Measurements from ENCODE around the gene CALN1.
"Not testable (repeated sequence)": the region's sequence is repeated elsewhere in the genome, so short reads cannot be mapped to it uniquely, and the experiment has no call there.

The CALN1 gene

DNA sequence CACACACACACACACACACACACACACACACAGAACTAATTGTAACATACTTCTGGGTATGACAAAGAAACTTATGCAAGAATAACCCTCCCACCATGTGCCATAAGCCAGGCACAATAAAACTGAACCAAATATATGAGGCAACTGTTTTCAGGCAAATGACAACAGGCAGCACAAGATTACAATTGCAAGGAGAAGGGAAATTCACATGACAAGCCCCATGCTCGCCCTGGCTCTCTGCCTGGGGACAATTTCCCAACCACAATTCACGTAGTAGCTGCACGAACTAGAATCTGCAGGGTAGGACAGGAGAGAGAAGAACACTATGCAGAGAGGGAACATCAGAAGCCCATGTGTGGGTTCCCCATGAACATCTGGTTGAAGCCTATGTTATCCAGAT, 143.3 kb downstream of the CALN1 start:
- in situ Hi-C loops (cut with MboI; ENCODE audit: low sequenced_read_pairs), result no loop called here

DNA sequence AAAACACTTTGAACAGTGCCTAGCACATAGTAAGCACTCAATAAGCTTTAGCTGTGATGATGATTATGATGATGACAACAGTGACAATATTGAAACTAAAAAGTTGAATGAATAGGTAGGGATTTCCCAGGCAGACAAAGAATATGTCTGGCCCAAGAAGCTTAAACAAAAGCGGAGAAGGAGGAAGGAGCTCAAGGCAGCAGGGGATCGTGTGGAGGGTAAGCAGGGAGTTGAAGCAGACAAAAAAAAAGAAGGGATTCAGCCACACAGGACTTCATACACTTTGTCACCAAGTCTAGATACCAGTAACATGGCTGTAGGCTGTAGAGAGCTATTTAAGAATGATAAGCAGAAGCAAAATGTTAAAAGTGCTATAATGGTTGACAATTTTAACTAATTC, 144.0 kb downstream of the CALN1 start:
- in situ Hi-C loops (cut with MboI; ENCODE audit: low sequenced_read_pairs), result no loop called here

GRCh38 chr7:72267291-72267800, 144.8 kb downstream of the CALN1 start:
- in situ Hi-C loops (cut with MboI; ENCODE audit: low sequenced_read_pairs), result no loop called here

GRCh38 chr7:72266771-72267170, 145.4 kb downstream of the CALN1 start:
- in situ Hi-C loops (cut with MboI; ENCODE audit: low sequenced_read_pairs), result no loop called here

GRCh38 chr7:72265071-72265904, 146.8 kb downstream of the CALN1 start:
- in situ Hi-C loops (cut with MboI; ENCODE audit: low sequenced_read_pairs), result no loop called here

DNA sequence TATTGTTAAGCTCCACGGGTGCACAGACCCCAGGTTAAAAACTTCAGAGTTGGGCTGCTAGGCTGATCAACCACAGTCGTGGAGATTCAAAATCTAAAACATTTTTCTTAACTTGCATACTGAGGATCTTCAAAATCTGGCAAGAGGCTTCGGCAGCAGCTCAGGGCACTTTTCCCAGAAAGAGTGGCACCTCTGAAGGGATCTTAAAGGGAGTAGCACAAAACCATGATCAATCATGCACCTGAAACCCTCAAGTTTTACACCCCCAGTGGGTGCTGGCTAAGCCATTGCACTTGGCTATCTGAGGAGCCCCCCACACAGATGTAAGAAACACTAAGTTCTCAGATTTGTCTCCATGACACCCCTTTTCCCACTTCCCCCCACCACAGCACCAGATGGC, 151.7 kb downstream of the CALN1 start:
- in situ Hi-C loops (cut with MboI; ENCODE audit: low sequenced_read_pairs), result no loop called here

GRCh38 chr7:72258074-72258473, 154.1 kb downstream of the CALN1 start:
- in situ Hi-C loops (cut with MboI; ENCODE audit: low sequenced_read_pairs), result no loop called here

GRCh38 chr7:72254455-72254854, 157.7 kb downstream of the CALN1 start:
- in situ Hi-C loops (cut with MboI; ENCODE audit: low sequenced_read_pairs), result no loop called here

GRCh38 chr7:72249106-72249505, 163.0 kb downstream of the CALN1 start:
- in situ Hi-C loops (cut with MboI; ENCODE audit: low sequenced_read_pairs), result no loop called here

DNA sequence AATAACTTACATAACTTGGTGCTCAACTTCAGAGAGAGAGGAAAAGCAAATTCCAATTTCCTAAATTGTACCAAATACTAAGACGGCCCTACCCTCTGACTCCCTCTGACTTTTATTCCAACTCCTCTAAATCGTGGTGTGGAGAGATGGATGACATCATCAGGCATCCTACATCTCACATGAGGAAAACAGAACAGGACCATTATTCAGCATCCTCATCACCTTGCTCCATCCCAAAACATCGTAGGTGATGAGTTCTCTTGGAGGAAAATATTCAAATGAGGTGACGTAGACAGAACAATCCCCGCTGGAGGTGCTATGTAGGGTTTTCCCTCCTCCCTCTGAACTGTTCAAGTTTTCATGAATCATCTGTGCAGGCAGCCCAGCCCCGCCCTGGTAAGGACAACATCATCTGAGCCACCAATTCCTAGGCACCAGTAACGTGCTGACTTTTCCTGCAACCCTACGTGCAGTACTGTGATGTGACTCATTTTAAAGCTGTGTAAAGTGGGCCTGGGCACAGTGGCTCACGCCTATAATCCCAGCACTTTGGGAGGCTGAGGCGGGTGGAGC, 167.2 kb downstream of the CALN1 start:
- in situ Hi-C loops (cut with MboI; ENCODE audit: low sequenced_read_pairs), result no loop called here

GRCh38 chr7:72243329-72243728, 168.8 kb downstream of the CALN1 start:
- in situ Hi-C loops (cut with MboI; ENCODE audit: low sequenced_read_pairs), result no loop called here

DNA sequence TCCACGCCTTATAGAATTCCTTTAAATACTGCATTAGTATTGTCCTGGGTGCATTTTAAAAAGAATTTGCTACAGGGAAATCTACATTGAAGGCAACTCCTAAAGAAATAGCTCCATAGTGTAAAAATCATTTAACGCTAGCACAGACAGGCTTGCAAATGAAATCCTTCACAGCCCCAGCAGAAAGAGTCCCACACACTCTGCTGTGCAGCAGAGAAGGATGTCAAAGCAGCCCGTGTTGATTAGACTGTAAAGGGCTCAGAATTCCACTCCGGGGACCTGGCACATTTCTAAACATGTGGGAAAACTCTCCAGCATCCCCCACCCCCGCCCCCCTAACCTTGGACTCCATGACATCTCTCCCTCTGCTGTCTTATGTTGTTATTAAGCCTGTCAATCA, 176.8 kb downstream of the CALN1 start:
- in situ Hi-C loops (cut with MboI; ENCODE audit: low sequenced_read_pairs), result no loop called here

- in situ Hi-C loops (cut with MboI; ENCODE audit: low sequenced_read_pairs), result no loop called here
These were observed 178.1 kb downstream of the CALN1 start for GRCh38 chr7:72234086-72234485.

- in situ Hi-C loops (cut with MboI; ENCODE audit: low sequenced_read_pairs), result no loop called here
These were observed 181.9 kb downstream of the CALN1 start for GRCh38 chr7:72230281-72230680.

- in situ Hi-C loops (cut with MboI; ENCODE audit: low sequenced_read_pairs), result no loop called here
These were observed 188.8 kb downstream of the CALN1 start for GRCh38 chr7:72223351-72223750.

DNA sequence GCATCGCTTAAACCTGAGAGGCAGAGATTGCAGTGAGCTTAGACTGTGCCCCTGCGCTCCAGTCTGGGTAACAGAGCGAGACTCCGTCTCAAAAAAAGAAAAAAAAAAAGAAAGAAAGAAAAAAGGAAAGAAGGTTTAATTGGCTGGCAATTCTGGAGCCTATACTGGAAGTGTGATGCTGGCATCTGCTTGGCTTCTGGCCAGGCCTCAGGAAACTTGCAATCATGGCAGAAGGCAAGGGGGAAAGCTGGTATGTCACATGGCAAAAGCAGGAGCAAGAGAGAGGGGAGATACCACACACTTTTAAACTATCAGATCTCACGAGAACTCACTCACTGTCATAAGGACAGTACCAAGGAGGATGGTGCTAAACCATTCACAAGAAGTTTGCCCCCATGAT, 190.0 kb downstream of the CALN1 start:
- in situ Hi-C loops (cut with MboI; ENCODE audit: low sequenced_read_pairs), result no loop called here

- in situ Hi-C loops (cut with MboI; ENCODE audit: low sequenced_read_pairs), result no loop called here
These were observed 192.6 kb downstream of the CALN1 start for GRCh38 chr7:72219500-72219899.

DNA sequence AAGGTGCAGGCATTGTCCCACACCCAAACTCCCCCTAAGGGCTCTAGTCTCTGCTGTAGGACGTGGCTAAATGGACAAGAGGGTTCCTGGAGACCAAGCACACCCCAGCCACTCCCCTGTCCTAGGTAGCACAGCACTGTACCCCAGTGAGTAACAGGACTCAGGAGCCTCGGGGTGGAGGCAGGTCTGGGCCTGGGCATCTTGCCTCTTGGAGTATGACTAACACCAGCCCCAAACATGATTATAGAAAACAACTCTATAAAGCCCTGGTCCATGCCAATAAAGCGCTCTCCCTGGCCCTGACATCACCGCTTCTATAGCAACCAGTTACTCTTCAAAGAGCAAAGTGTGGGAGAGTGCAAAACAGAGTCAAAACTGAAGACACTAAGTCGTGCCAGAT, 195.0 kb downstream of the CALN1 start:
- in situ Hi-C loops (cut with MboI; ENCODE audit: low sequenced_read_pairs), result no loop called here

GRCh38 chr7:72213769-72214168, 198.4 kb downstream of the CALN1 start:
- in situ Hi-C loops (cut with MboI; ENCODE audit: low sequenced_read_pairs), result no loop called here

DNA sequence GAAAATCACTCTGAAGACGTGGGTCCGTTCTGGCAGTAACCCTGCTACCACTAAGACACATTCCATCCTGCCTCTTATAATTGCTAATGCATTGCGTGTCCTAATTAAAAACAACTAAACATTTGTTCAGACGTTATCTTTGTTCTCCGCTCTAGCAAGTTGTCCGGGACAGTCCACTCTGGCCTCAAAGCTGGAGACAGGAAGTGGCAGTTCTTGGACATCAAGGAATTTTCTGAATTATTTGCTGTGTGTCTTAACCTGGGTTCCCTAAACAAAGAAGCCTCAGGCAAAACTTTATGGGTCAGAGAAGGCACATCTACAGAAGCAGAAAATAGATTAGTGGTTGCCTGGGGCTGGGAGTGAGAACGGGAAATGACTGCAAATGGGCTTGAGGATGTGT, 199.1 kb downstream of the CALN1 start:
- in situ Hi-C loops (cut with MboI; ENCODE audit: low sequenced_read_pairs), result no loop called here

- in situ Hi-C loops (cut with MboI; ENCODE audit: low sequenced_read_pairs), result no loop called here
These were observed 201.0 kb downstream of the CALN1 start for GRCh38 chr7:72211175-72211574.

DNA sequence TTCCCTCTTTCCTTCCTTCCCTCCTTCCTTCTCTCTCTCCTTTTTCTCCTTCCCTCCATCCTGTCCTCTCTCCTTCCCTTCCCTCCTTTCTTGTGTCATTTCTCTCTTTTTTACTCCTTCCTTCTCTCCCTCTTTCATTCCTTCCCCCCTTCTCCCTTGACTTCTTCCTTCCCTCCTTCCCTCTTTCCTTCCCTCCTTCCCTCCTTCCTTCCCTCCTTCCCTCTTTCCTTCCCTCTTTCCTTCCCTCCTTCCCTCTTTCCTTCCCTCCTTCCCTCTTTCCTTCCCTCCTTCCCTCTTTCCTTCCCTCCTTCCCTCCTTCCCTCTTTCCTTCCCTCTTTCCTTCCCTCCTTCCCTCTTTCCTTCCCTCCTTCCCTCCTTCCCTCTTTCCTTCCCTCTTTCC, 203.1 kb downstream of the CALN1 start:
- in situ Hi-C loops (cut with MboI; ENCODE audit: low sequenced_read_pairs), result not testable (repeated sequence)
